ENCODE measurements around the gene SALL3. TPM values are rescaled to one million over a fixed set of nuclear protein-coding genes. Genes with fewer than 3 reads are reported as not detected.

SALL3 gene
- total RNA-seq, 3 donors from 2014 or later (not counting 1 experiment from before 2014, with no cell fraction given): not detected

GRCh38 chr18:78984941-78985784, 5.5 kb downstream of the SALL3 start:
- intact Hi-C loops (cut with micrococcal nuclease): loop anchor here (10.0 kb wide), 1 partner anchor 260 kb away; no protein-coding TSS in a partner anchor
- H3K36me3 Mint-ChIP-seq: no peaks in the 10 kb centered on the region
- TF ChIP-seq, protein P1, sequence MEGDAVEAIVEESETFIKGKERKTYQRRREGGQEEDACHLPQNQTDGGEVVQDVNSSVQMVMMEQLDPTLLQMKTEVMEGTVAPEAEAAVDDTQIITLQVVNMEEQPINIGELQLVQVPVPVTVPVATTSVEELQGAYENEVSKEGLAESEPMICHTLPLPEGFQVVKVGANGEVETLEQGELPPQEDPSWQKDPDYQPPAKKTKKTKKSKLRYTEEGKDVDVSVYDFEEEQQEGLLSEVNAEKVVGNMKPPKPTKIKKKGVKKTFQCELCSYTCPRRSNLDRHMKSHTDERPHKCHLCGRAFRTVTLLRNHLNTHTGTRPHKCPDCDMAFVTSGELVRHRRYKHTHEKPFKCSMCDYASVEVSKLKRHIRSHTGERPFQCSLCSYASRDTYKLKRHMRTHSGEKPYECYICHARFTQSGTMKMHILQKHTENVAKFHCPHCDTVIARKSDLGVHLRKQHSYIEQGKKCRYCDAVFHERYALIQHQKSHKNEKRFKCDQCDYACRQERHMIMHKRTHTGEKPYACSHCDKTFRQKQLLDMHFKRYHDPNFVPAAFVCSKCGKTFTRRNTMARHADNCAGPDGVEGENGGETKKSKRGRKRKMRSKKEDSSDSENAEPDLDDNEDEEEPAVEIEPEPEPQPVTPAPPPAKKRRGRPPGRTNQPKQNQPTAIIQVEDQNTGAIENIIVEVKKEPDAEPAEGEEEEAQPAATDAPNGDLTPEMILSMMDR (IDR thresholded peaks at IDR 0.05): no peak
- peak; percentile 55 to 67 (median 66) for ATAC-seq
- no peaks in the 10 kb centered on the region for H3K9me3 Mint-ChIP-seq
- peak in 1 of 2 donors; percentile 37 for DNase-seq
- Histone ChIP-seq H3K36me3 (ENCODE audit: control insufficient read depth, insufficient read depth, low read length) (no peaks in the 10 kb centered on the region), H3K4me1 (ENCODE audit: control insufficient read depth, insufficient read depth, low read length) (peaks cover 3% of the 10 kb centered on the region), H3K27ac (ENCODE audit: low read length) (no peak overlapping the region), H3K9me3 (ENCODE audit: control insufficient read depth, insufficient read depth, low read length) (no peaks in the 10 kb centered on the region), H3K4me3 (ENCODE audit: low read length) (no peak overlapping the region), H3K27me3 (ENCODE audit: control insufficient read depth, insufficient read depth, low read length) (peaks cover 53% of the 10 kb centered on the region)
- H3K4me3 Mint-ChIP-seq: no peak overlapping the region
- H3K27ac Mint-ChIP-seq: no peak overlapping the region
- 40% methylated on average over 28 of the region's 30 CpGs for WGBS (ENCODE audit: insufficient coverage)
- peaks cover 5 to 7% of the 10 kb centered on the region in 2 donors for H3K4me1 Mint-ChIP-seq
- H3K27me3 Mint-ChIP-seq (ENCODE audit: low read depth in 2 of 2): peaks cover 57 to 65% of the 10 kb centered on the region in 2 donors

GRCh38 chr18:78986018-78986481, 6.4 kb downstream of the SALL3 start:
- H3K4me3 Mint-ChIP-seq: no peak overlapping the region
- H3K4me3 ChIP-seq (ENCODE audit: low read length): no peak overlapping the region
- H3K36me3 Mint-ChIP-seq: no peaks in the 10 kb centered on the region
- TF ChIP-seq, protein P1 (IDR thresholded peaks at IDR 0.05): no peak
- ATAC-seq (no peak), DNase-seq (no peak)
- no peaks in the 10 kb centered on the region for H3K9me3 ChIP-seq (ENCODE audit: control insufficient read depth, insufficient read depth, low read length)
- peaks cover 5 to 7% of the 10 kb centered on the region in 2 donors for H3K4me1 Mint-ChIP-seq
- peaks cover 58 to 71% of the 10 kb centered on the region in 2 donors for H3K27me3 Mint-ChIP-seq (ENCODE audit: low read depth in 2 of 2)
- peaks cover 3% of the 10 kb centered on the region for H3K4me1 ChIP-seq (ENCODE audit: control insufficient read depth, insufficient read depth, low read length)
- H3K27me3 ChIP-seq (ENCODE audit: control insufficient read depth, insufficient read depth, low read length): peaks cover 54% of the 10 kb centered on the region
- intact Hi-C loops (cut with micrococcal nuclease): loop anchor here (10.0 kb wide), 1 partner anchor 259 kb away; no protein-coding TSS in a partner anchor
- H3K27ac Mint-ChIP-seq: no peak overlapping the region
- no peaks in the 10 kb centered on the region for H3K36me3 ChIP-seq (ENCODE audit: control insufficient read depth, insufficient read depth, low read length)
- no peaks in the 10 kb centered on the region for H3K9me3 Mint-ChIP-seq
- no peak overlapping the region for H3K27ac ChIP-seq (ENCODE audit: low read length)
- WGBS (ENCODE audit: insufficient coverage): 12% methylated on average over 20 of the region's 20 CpGs

DNA sequence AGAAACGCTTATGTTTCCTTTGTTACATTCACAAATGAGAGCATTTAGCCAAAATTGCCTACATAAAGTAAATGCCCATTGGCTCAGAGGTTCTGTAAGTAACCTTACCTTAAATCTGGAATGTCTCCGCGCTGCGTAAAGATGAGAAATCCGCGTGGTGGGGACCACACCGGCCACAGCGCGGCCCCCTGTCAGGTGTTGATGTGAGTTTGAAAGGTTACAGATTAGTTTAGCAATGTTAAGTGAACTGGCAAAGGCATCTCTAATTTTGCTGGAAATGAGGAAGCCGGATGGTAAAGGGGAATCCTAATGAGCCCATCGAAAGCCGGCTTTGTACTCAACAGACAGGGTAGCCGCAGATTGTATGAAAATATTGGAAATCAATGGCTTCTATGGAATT, 11.8 kb downstream of the SALL3 start:
- Histone ChIP-seq H3K27me3 (ENCODE audit: control insufficient read depth, insufficient read depth, low read length) (peaks cover 13% of the 10 kb centered on the region), H3K36me3 (ENCODE audit: control insufficient read depth, insufficient read depth, low read length) (no peaks in the 10 kb centered on the region), H3K4me3 (ENCODE audit: low read length) (no peak overlapping the region), H3K27ac (ENCODE audit: low read length) (no peak overlapping the region), H3K9me3 (ENCODE audit: control insufficient read depth, insufficient read depth, low read length) (no peaks in the 10 kb centered on the region), H3K4me1 (ENCODE audit: control insufficient read depth, insufficient read depth, low read length) (no peaks in the 10 kb centered on the region)
- peaks cover 20 to 24% of the 10 kb centered on the region in 2 donors for H3K27me3 Mint-ChIP-seq (ENCODE audit: low read depth in 2 of 2)
- no peak overlapping the region for H3K4me3 Mint-ChIP-seq
- ATAC-seq (no peak), DNase-seq (no peak)
- intact Hi-C loops (cut with micrococcal nuclease): no loop called here
- no peaks in the 10 kb centered on the region for H3K36me3 Mint-ChIP-seq
- TF ChIP-seq, protein P1 (IDR thresholded peaks at IDR 0.05): no peak
- H3K9me3 Mint-ChIP-seq: no peaks in the 10 kb centered on the region
- H3K27ac Mint-ChIP-seq: no peak overlapping the region
- 90% methylated on average over 13 of the region's 13 CpGs for WGBS (ENCODE audit: insufficient coverage)
- H3K4me1 Mint-ChIP-seq: no peaks in the 10 kb centered on the region
